ENCODE data around the gene LITAF.
"Not testable (repeated sequence)": the region's sequence is repeated elsewhere in the genome, so short reads cannot be mapped to it uniquely, and the experiment has no call there.

The LITAF gene

DNA sequence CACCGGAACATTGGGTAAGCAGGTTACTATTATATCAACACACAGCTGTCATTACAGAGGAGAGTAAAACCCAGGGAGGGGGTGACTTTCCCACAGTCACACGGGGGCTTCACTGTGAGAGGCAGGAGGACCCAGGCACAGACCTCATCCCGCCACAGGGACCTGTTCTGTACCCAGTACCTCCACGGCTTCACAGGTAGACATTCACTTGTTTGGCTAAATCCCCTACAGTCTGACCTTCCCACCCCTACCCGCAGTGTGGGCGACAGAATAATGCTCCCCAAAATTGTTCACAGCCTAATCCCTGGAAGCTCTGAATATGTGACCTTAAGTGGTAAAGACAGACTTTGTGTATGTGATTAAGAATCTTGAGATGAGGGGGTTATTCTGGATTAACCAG is 16.5 kb downstream of the LITAF start:
- Histone ChIP-seq H3K36me3 (replicated peaks) (no peaks in the 10 kb centered on the region), H3K4me3 (no peak overlapping the region), H3K9me3 (no peaks in the 10 kb centered on the region), H3K27me3 (ENCODE audit: low read depth) (no peaks in the 10 kb centered on the region), H3K4me1 (no peaks in the 10 kb centered on the region)
- in situ Hi-C loops (cut with MboI; ENCODE audit: low sequenced_read_pairs), result no loop called here
- no peak for DNase-seq (ENCODE audit: low spot score in 2 of 2)

DNA sequence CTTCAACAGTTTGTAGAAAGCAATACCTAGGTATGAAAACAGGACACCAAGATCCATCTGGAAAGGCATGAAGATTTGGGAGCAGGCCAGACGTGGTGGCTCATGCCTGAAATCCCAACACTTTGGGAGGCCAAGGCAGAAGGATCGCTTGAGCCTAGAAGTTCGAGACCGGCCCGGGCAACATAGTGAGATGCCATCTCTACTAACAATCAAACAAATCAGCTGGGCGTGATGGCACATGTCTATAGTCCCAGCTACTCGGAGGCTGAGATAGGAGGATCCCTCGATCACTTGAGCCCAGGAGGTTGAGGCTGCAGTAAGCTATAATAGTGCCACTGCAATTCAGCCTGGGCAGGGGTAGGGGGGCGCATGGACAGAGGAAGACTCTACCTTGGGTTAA is 20.3 kb downstream of the LITAF start:
- Histone ChIP-seq H3K4me3 (no peak overlapping the region), H3K27me3 (ENCODE audit: low read depth) (no peaks in the 10 kb centered on the region), H3K36me3 (replicated peaks) (no peaks in the 10 kb centered on the region), H3K9me3 (no peaks in the 10 kb centered on the region), H3K4me1 (no peaks in the 10 kb centered on the region; the same call in 1 of the 2 replicates)
- in situ Hi-C loops (cut with MboI; ENCODE audit: low sequenced_read_pairs), result no loop called here
- DNase-seq (ENCODE audit: low spot score in 2 of 2), result no peak

- Histone ChIP-seq H3K27me3 (ENCODE audit: low read depth) (no peaks in the 10 kb centered on the region), H3K36me3 (replicated peaks) (no peaks in the 10 kb centered on the region), H3K9me3 (no peaks in the 10 kb centered on the region), H3K4me3 (no peak overlapping the region), H3K4me1 (no peaks in the 10 kb centered on the region; the same call in 1 of the 2 replicates)
- in situ Hi-C loops (cut with MboI; ENCODE audit: low sequenced_read_pairs), result no loop called here
- no peak for DNase-seq (ENCODE audit: low spot score in 2 of 2)
Measured at GRCh38 chr16:11565665-11566064, 21.1 kb downstream of the LITAF start.

GRCh38 chr16:11564046-11564926 is 22.4 kb downstream of the LITAF start:
- no peaks in the 10 kb centered on the region for H3K9me3 ChIP-seq
- H3K4me3 ChIP-seq, result no peak overlapping the region
- DNase-seq (ENCODE audit: low spot score in 2 of 2), result no peak
- in situ Hi-C loops (cut with MboI; ENCODE audit: low sequenced_read_pairs), result no loop called here
- H3K36me3 ChIP-seq (replicated peaks), result no peaks in the 10 kb centered on the region
- no peaks in the 10 kb centered on the region for H3K27me3 ChIP-seq (ENCODE audit: low read depth)
- H3K4me1 ChIP-seq, result no peaks in the 10 kb centered on the region; the same call in 1 of the 2 replicates

- Histone ChIP-seq H3K4me1 (no peaks in the 10 kb centered on the region; the same call in 1 of the 2 replicates), H3K9me3 (no peaks in the 10 kb centered on the region), H3K36me3 (replicated peaks) (no peaks in the 10 kb centered on the region), H3K4me3 (no peak overlapping the region), H3K27me3 (ENCODE audit: low read depth) (no peaks in the 10 kb centered on the region)
- in situ Hi-C loops (cut with MboI; ENCODE audit: low sequenced_read_pairs), result no loop called here
- peak; percentile 34 to 63 for DNase-seq (ENCODE audit: low spot score in 2 of 2)
Measured at GRCh38 chr16:11563493-11564040, 23.2 kb downstream of the LITAF start.

- H3K27me3 ChIP-seq (ENCODE audit: low read depth), result no peaks in the 10 kb centered on the region
- H3K4me1 ChIP-seq, result no peaks in the 10 kb centered on the region; the same call in 1 of the 2 replicates
- H3K9me3 ChIP-seq, result no peaks in the 10 kb centered on the region
- no peaks in the 10 kb centered on the region for H3K36me3 ChIP-seq (replicated peaks)
- DNase-seq (ENCODE audit: low spot score in 2 of 2), result no peak
- no peak overlapping the region for H3K4me3 ChIP-seq
- in situ Hi-C loops (cut with MboI; ENCODE audit: low sequenced_read_pairs), result no loop called here
Measured at GRCh38 chr16:11562941-11563340, 23.8 kb downstream of the LITAF start.

- in situ Hi-C loops (cut with MboI; ENCODE audit: low sequenced_read_pairs), result no loop called here
Measured at GRCh38 chr16:11562411-11562810, 24.3 kb downstream of the LITAF start.

GRCh38 chr16:11561856-11562255 is 24.9 kb downstream of the LITAF start:
- H3K27me3 ChIP-seq (ENCODE audit: low read depth), result no peaks in the 10 kb centered on the region
- H3K9me3 ChIP-seq, result no peaks in the 10 kb centered on the region
- no peaks in the 10 kb centered on the region; the same call in 1 of the 2 replicates for H3K4me1 ChIP-seq
- in situ Hi-C loops (cut with MboI; ENCODE audit: low sequenced_read_pairs), result no loop called here
- H3K4me3 ChIP-seq, result no peak overlapping the region
- no peaks in the 10 kb centered on the region for H3K36me3 ChIP-seq (replicated peaks)
- DNase-seq (ENCODE audit: low spot score in 2 of 2), result no peak

More at GRCh38 chr16:11562411-11562810, 24.3 kb downstream of the LITAF start:
- Histone ChIP-seq H3K27me3 (ENCODE audit: low read depth) (no peaks in the 10 kb centered on the region), H3K4me1 (no peaks in the 10 kb centered on the region; the same call in 1 of the 2 replicates), H3K36me3 (replicated peaks) (no peaks in the 10 kb centered on the region), H3K4me3 (no peak overlapping the region), H3K9me3 (no peaks in the 10 kb centered on the region)
- no peak for DNase-seq (ENCODE audit: low spot score in 2 of 2)

GRCh38 chr16:11561454-11561805 is 25.3 kb downstream of the LITAF start:
- Histone ChIP-seq H3K27me3 (ENCODE audit: low read depth) (no peaks in the 10 kb centered on the region), H3K36me3 (replicated peaks) (no peaks in the 10 kb centered on the region), H3K9me3 (no peaks in the 10 kb centered on the region), H3K4me1 (no peaks in the 10 kb centered on the region; the same call in 1 of the 2 replicates), H3K4me3 (no peak overlapping the region)
- in situ Hi-C loops (cut with MboI; ENCODE audit: low sequenced_read_pairs), result no loop called here
- no peak for DNase-seq (ENCODE audit: low spot score in 2 of 2)

- H3K27me3 ChIP-seq (ENCODE audit: low read depth), result no peaks in the 10 kb centered on the region
- H3K4me3 ChIP-seq, result no peak overlapping the region
- no peaks in the 10 kb centered on the region; the same call in 1 of the 2 replicates for H3K4me1 ChIP-seq
- no peaks in the 10 kb centered on the region for H3K36me3 ChIP-seq (replicated peaks)
- in situ Hi-C loops (cut with MboI; ENCODE audit: low sequenced_read_pairs), result no loop called here
- no peak for DNase-seq (ENCODE audit: low spot score in 2 of 2)
- H3K9me3 ChIP-seq, result 0 out of 2 replicates have a peak, but pooled peaks cover under 1% of the 10 kb centered on the region
Measured at GRCh38 chr16:11560701-11561453, 25.8 kb downstream of the LITAF start.

GRCh38 chr16:11558308-11558823 is 28.4 kb downstream of the LITAF start:
- DNase-seq (ENCODE audit: low spot score in 2 of 2); H3K9me3 ChIP-seq; H3K27me3 ChIP-seq (ENCODE audit: low read depth); H3K4me3 ChIP-seq; H3K36me3 ChIP-seq (replicated peaks); H3K4me1 ChIP-seq; in situ Hi-C loops (cut with MboI; ENCODE audit: low sequenced_read_pairs): not testable (repeated sequence)

- in situ Hi-C loops (cut with MboI; ENCODE audit: low sequenced_read_pairs), result no loop called here
- H3K27me3 ChIP-seq (ENCODE audit: low read depth), result no peaks in the 10 kb centered on the region
- 0 out of 2 replicates have a peak, but pooled peaks cover 2% of the 10 kb centered on the region for H3K9me3 ChIP-seq
- no peaks in the 10 kb centered on the region for H3K4me1 ChIP-seq
- no peaks in the 10 kb centered on the region for H3K36me3 ChIP-seq (replicated peaks)
- no peak for DNase-seq (ENCODE audit: low spot score in 2 of 2)
- no peak overlapping the region for H3K4me3 ChIP-seq
Measured at GRCh38 chr16:11557801-11558200, 28.9 kb downstream of the LITAF start.

GRCh38 chr16:11556945-11557720 is 29.6 kb downstream of the LITAF start:
- Histone ChIP-seq H3K27me3 (ENCODE audit: low read depth) (no peaks in the 10 kb centered on the region), H3K4me3 (no peak overlapping the region), H3K9me3 (0 out of 2 replicates have a peak, but pooled peaks cover 2% of the 10 kb centered on the region), H3K36me3 (replicated peaks) (no peaks in the 10 kb centered on the region), H3K4me1 (no peaks in the 10 kb centered on the region)
- in situ Hi-C loops (cut with MboI; ENCODE audit: low sequenced_read_pairs), result no loop called here
- no peak for DNase-seq (ENCODE audit: low spot score in 2 of 2)
